ENCODE data around the gene GIGYF2.

DNA sequence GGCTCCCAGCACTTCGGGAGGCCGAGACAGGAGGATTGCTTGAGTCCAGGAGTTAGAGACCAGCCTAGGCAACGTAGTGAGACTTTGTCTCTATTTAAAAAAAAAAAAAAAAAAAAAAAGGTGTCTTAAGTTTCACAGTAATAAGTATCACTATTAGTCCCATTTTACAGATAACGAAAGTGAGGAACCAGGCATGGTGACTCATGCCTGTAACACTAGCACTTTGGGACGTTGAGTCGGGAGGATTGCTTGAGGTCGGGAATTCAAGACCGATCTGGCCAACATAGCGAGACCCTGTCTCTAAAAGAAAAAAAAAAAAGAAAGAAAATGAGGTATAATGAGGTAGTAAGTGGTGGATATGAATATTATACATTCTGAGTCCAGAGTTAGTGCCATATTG lies 76.7 kb downstream of the GIGYF2 start:
- TF ChIP-seq POLR2A (IDR thresholded peaks at IDR 0.05; ENCODE audit: low read depth) (no peak), POLR2AphosphoS5 (IDR thresholded peaks at IDR 0.05) (no peak), EP300 (IDR thresholded peaks at IDR 0.05) (no peak)
- TF ChIP-seq, protein P1, sequence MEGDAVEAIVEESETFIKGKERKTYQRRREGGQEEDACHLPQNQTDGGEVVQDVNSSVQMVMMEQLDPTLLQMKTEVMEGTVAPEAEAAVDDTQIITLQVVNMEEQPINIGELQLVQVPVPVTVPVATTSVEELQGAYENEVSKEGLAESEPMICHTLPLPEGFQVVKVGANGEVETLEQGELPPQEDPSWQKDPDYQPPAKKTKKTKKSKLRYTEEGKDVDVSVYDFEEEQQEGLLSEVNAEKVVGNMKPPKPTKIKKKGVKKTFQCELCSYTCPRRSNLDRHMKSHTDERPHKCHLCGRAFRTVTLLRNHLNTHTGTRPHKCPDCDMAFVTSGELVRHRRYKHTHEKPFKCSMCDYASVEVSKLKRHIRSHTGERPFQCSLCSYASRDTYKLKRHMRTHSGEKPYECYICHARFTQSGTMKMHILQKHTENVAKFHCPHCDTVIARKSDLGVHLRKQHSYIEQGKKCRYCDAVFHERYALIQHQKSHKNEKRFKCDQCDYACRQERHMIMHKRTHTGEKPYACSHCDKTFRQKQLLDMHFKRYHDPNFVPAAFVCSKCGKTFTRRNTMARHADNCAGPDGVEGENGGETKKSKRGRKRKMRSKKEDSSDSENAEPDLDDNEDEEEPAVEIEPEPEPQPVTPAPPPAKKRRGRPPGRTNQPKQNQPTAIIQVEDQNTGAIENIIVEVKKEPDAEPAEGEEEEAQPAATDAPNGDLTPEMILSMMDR (IDR thresholded peaks at IDR 0.05) = no peak

Data from esophagus muscularis mucosa (tissue), 4 donors.